NCI-H446 treated with DMSO at 0.1 percent for 48 hours (cell line): ENCODE results near the gene PIH1D1.
"Not testable (repeated sequence)": the region's sequence is repeated elsewhere in the genome, so short reads cannot be mapped to it uniquely, and the experiment has no call there.

Experiments
- DNase-seq: peaks from one replicate; lab custom pipeline; 2025; lab: John Stamatoyannopoulos, UW

PIH1D1 gene

DNA sequence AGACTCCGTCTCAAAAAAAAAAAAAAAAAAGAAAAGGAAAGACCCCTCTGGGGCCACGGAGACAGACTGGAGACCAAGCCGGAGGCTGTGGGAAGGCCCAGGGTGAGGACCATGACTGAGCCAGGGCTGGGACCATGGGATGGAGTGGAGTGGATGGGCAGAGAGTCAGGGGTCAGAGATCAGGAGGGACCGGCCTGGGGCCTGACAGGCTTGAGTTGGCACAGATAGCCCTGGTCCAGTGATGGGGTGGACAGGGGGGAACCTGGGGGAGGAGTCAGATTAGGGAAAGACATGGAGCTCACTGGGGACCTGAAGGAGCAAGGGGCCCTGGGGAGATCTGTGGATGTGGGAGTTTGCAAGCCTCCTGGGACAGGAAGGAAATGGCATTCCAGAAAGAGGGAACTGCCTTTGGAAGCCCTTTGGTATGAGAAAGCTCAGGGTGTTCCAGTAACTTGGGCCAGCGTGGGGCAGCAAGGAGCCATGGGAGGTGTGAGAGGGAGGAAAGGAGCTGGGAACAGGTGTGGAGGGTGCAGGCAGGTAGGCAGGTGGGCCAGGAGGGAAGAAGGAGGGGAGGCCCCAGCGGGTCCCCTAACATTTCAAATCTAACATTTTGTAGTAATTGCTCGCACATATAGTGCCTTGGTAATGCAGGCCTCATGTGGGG, 29.5 kb upstream of the PIH1D1 start:
- no peak for DNase-seq

DNA sequence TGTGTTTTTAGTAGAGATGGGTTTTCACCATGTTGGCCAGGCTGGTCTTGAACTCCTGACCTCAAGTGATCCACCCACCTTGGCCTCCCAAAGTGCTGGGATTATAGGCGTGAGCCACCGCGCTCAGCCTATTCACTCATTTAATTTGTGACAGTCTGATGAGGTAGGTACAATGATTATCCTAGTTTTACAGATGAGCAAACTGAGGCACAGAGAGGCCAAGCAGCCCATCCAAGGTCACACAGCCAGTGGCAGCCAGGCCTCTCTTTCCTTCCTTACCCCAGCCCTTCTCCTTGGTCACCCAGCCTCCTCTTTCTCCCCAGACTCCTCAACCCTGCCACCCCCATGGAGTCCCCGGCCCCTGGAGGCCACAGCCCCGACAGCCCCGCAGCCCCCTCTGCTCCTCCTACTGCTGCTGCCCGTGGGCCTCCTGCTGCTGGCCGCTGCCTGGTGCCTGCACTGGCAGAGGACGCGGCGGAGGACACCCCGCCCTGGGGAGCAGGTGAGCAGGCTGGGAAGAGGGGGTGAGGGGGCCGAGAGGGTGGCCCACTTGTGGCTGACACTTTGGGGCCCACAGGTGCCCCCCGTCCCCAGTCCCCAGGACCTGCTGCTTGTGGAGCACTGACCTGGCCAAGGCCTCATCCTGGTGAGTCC, 28.5 kb upstream of the PIH1D1 start:
- no peak for DNase-seq

DNA sequence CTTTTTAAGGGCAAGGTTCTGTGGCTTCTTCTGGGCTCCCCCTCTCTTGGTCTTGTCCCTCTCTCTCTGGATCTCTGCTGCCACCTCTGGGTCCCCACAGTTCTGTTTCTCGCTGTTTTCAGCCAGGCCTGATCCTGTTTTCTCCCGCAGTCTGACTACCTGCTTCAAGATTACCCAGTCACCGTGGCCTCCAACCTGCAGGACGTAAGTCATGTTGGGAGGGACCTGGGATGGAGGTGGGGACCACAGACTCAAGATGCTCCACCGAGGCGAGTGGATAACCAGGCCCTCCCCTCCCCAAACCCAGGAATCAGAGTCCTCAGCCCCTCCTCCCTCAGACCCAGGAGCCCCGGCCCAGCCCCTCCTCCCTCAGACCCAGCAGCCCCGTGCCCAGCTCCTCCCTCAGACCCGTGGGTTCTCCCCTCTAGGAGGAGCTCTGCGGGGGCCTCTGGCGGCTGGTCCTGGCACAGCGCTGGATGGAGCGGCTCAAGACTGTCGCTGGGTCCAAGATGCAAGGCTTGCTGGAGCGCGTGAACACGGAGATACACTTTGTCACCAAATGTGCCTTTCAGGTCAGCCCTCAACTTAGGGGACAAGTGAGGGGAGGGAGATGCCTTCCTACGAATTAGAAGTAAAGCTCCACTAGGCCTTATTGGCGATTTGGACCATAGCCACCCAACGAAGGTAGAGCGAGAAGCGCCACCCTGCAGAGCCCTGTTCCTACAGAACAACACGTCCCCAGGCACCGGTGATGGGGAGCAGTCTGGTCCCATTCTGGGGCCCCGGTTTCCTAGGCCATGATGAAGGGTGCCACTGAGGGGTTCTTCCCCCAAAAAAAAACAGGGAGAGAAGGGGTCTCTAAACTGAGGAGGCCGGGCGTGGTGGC, 24.6 kb upstream of the PIH1D1 start:
- no peak for DNase-seq

DNA sequence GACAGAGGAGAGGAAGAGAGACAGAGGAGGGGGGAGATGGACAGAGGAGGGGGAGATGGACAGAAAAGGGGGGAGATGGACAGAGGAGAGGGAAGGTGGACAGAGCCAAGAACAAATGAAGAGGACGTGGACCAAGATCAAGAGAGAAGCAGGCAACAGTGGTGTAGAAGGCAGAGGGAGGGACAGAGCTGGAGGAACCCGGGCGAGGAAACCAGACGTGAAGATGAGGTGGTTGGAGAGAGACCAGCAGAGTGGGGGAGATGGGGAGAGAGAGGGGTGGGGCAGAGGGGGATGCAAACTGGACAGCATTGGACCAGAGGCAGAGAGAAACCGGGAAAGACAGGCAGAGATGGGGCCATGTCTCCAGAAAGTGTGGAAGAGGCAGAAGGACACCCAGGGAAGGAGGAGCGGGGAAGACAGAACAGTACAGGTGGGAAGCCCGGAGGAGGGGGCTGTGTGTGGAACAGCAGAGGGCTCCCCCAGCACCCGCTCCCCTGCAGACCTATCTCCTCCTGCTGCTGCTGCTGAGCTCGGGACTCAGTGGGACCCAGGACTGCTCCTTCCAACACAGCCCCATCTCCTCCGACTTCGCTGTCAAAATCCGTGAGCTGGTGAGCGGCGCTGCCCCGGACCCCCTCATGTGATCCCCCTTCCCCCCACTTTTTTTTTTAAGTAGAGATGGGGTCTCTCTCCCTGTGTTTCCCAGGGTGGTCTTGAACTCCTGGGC, 23.7 kb upstream of the PIH1D1 start:
- no peak for DNase-seq

DNA sequence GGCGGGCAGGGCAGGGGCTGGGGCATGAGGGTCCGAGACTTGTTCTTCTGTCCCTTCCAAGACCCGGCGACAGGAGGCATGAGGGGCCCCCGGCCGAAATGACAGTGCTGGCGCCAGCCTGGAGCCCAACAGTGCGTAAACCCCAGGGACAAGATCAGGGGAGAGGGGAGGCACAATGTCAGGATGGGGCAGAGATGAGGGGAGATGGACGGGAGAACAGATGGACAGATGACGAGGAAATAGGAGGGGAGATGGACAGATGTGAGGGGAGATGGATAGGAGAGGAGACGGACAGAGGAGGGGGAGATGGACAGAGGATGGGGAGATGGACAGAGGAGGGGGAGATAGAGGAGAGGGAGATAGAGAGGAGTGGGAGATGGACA, 22.9 kb upstream of the PIH1D1 start:
- no peak for DNase-seq

DNA sequence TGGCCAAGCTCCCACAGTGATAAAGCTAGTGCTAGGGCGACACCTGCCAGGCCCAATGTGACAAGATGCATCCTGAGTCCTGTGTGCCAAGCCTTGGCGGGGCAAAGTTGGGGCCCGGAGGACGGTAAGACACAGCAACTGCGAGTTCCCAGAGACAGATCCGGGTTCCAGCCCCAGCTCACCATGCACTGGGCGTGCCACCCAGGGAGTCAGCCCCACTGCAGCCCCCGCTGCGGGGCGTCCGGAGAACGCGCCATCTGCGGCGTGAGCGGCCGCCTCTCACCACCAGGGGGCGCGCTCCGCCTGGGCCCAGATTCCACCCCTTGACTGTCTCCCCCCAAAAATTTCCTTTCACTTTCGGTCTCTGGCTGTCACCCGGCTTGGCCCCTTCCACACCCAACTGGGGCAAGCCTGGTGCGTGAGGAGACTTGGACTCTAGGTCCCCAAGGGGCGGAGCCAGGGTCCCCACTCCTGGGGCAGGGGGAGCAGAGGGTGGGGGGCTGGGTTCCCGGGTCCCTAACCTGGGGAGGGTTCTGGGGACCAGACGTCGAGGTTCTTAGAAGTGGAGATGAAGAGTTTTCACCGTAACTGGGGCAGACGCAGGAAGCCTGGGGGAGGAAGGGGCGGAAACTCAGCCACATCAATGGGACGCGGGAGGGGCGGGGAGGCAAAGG, 22.4 kb upstream of the PIH1D1 start, which contains the start of gene FLT3LG:
FLT3LG (plus strand) TSS at position 348 of the 674 bp plus-strand sequence. CDS start 425 bp downstream, outside the sequence.
- DNase-seq: no peak

DNA sequence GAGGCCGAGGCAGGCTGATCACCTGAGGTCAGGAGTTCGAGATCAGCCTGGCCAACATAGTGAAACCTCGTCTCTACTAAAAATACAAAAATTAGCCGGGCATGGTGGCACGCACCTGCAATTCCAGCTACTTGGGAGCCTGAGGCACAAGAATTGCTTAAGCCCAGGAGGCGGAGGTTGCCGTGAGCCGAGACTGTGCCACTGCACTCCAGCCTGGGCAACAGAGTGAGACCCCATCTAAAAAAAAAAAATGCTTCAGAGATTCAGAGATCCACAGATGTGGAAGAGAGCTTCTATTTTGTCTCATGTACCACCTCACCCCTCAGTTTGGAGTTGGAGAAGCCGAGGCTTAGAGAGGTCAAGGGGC, 21.9 kb upstream of the PIH1D1 start:
- not testable (repeated sequence) for DNase-seq

DNA sequence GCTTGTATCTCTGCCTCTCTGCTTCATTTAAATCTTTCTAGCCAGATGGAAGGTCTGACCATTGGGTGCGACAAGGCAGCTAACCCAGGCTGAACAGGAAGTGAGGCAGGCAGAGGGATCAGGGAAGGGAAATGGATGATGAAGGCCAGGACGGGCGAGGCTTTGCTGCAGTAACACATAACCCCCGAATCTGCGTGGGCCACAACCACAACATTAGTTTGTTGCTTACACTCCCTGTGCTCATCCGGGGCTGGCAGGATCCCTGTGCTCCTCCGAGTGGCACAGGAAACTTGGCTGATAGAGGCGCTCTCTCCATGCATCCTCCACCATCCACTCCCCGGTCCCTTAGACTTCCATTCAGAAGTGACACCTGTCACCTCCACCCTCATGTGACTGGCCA, 21.3 kb upstream of the PIH1D1 start:
- no peak for DNase-seq

DNA sequence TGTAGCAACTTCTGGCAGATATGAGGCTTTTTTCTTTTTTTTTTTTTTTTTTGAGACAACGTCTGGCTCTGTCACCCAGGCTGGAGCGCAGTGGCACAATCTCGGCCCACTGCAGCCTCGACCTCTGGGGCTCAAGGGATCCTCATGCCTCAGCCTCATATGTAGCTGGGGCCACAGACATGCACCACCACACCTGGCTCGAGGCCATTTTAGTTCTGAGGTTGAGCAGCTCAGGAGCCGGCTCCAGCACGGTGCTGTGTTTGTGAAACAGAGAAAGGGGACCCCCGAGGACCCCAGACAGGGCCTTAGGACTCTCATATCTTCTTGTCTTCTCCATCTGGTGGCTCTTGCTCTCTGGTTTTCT, 19.0 kb upstream of the PIH1D1 start:
- no peak for DNase-seq

DNA sequence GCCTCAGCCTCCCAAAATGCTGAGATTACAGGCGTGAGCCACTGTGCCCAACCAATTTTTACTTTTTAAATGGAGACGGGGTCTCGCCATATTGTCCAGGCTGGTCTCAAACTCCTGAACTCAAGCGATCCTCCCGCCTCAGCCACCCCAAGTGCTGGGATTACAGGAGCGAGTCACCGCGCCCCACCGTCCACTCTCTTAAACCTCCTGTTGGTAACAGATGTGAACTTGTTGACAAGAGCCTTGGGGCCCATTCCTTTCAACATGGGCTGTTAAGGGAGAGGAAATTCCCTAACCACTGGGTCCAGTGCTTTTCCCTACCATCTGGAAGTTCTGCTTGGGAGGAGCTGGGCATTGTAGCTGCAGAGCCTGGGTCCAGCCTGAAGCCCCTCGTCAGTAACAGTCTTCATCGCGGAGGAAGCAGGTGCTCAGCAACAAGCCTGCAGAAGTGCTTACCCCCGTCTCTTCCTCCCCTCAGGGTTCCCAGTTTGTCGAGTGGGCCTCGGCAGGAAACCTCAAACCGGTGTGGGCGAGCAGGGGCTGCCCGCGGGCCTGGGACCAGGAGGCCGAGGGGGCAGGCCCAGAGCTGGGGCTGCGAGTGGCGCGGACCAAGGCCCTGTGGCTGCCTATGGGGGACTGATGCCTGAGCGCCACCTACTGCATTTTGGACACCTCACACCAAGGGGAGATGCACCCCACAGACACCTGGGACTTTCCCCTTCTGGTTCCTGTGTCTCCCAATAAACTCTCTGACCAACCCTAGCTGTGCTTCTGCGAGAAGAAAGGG, 18.4 kb upstream of the PIH1D1 start:
- DNase-seq: no peak

DNA sequence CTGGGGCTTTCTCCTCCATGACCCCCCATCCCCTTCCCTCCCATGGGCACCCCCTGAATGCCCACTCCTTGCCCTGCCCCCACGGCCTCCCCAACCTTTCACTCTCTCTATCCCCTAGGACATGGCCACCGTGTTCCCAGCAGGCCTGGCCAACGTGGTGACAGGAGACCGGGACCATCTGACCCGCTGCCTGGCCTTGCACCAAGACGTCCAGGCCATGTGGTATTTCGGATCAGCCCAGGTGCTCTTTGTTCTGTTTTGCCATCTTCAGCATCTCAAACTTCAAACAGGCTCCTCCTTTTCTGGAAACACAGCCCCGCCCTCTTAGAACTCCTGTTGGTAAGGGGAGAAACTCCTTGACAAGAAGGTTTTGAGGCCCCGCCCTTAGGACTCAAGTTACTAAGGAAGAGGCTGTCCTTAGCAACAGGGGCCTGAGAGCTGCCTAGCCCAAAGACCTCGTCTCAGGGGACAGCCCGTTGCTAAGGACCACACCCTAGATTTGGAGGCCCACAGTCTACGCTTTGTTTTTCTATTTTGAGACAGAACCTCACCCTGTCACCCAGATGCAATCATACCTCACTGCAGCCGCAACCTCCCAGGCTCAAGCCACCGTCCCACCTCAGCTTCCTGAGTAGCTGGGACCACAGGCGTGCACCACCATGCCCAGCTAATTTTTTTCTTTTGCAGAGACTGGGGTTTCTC, 17.3 kb upstream of the PIH1D1 start:
- no peak for DNase-seq

DNA sequence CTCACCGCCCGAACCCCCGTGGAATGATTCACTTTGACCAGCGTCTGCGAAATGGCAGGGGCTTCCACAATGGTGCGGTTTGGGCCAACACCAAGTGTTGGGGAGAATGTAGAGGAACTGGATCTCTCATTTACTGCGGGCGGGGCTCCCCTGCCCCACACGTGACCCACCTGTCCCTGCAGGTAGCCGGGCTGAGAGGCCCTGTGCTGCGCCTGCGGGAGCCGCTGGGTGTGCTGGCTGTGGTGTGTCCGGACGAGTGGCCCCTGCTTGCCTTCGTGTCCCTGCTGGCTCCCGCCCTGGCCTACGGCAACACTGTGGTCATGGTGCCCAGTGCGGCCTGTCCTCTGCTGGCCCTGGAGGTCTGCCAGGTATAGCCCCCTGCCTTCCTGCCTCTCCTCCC, 16.6 kb upstream of the PIH1D1 start:
- no peak for DNase-seq

DNA sequence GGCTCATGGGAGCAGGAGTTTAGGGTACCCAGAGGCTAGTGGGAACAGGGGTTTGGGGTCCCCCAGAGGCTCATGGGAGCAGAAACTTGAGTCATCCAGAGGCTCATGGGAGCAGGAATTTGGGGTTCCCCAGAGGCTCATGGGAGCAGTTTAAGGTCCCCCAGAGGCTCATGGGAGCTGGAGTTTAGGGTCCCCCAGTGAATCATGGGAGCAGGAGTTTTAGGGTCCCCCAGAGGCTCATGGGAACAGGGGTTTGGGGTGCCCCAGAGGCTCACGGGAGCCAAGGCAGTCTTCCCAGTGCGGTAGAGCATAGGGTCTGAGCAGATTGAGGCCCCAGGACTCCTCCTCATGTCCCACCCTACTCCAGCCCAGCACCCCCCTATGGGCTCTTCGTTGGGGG, 13.8 kb upstream of the PIH1D1 start:
- DNase-seq: no peak

DNA sequence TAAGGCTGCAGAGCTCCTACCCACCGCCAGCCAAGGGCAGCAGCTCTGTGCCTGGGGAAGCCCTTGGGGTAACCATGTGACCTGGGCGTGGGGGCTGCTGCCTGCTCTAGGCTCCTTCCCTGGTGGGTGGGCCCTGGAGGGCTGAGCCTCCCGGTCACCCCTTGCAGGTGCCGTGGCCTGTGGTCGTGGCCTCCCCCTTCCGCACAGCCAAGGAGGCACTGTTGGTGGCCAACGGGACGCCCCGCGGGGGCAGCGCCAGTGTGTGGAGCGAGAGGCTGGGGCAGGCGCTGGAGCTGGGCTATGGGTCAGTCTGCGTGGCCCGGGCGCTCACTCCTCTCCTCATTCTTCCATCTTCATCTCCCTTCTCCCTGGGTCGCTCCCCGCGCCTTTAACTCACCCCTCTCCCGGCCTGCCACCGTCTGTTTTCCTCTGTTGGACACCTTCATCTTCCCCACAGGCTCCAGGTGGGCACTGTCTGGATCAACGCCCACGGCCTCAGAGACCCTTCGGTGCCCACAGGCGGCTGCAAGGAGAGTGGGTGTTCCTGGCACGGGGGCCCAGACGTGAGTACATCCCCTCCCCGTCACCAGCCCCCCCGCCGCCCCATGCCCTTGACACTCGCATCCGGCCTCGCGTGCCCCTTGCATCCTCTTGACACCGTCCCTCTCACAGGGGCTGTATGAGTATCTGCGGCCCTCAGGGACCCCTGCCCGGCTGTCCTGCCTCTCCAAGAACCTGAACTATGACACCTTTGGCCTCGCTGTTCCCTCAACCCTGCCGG, 12.5 kb upstream of the PIH1D1 start:
- no peak for DNase-seq

DNA sequence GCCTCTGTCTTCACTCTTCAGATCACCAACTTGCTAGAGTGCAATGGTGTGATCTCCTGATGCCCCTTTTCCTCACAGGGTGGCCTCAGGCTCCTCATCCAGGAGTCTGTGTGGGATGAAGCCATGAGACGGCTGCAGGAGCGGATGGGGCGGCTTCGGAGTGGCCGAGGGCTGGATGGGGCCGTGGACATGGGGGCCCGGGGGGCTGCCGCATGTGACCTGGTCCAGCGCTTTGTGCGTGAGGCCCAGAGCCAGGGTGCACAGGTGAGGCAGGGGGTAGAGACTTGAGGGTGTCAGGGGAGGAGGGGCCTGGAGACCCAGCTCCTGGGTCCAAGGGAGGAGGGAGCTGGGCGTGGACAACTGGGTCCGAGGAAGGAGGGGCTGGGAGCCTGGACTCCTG, 10.9 kb upstream of the PIH1D1 start:
- no peak for DNase-seq

DNA sequence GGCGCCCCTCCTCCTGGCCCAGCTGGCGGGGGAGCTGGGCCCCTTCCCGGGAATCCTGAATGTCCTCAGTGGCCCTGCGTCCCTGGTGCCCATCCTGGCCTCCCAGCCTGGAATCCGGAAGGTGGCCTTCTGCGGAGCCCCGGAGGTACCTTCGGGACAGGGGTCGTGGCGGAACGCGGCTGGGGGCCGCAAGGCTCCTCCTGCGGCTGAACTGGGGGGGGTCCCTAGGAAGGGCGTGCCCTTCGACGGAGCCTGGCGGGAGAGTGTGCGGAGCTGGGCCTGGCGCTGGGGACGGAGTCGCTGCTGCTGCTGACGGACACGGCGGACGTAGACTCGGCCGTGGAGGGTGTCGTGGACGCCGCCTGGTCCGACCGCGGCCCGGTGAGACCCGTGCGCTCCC, 10.0 kb upstream of the PIH1D1 start:
- DNase-seq: no peak

DNA sequence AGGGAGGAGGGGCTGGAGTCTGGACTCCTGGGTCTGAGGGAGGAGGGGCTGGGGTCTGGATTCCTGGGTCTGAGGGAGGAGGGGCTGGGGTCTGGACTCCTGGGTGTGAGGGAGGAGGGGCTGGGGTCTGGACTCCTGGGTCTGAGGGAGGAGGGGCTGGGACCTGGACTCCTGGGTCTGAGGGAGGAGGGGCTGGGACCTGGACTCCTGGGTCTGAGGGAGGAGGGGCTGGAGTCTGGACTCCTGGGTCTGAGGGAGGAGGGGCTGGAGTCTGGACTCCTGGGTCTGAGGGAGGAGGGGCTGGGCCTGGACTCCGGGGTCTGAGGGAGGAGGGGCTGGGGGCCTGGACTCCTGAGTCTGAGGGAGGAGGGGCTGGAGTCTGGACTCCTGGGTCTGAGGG, 9.5 kb upstream of the PIH1D1 start:
- DNase-seq: not testable (repeated sequence)

DNA sequence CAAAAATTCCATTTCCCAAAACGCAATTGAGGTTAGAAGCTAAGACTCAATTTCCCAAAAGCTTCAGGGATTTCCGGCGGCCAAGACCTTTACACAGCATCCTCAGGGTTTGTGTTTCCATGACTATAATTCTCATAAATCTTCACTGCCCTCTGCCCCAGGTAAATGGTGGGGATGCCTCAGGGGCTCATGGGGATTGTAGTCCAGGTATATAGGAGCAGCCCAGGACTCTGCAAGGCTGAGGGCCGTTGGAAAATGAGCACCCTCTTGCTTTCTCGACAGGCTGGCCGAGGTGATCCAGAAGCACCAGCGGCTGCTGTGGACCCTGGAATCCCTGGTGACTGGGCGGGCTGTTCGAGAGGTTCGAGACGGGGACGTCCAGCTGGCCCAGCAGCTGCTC, 7.8 kb upstream of the PIH1D1 start:
- no peak for DNase-seq

DNA sequence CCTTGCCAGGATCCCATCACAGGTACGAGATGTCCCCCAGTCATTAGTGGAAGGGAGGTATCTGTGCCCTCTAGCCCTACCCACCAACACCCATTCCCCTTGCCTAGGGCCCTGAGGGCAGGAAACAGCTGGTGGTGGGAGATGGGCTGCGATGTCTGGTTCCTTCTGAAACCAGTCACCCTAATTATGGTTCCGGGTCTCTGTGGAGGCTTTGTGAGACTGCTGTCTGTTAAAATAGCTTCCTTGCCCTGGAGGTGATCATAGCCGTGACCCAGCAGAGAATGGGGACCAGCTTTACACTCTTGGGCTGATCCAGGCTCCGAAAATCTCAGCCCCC, 6.9 kb upstream of the PIH1D1 start:
- DNase-seq: no peak

DNA sequence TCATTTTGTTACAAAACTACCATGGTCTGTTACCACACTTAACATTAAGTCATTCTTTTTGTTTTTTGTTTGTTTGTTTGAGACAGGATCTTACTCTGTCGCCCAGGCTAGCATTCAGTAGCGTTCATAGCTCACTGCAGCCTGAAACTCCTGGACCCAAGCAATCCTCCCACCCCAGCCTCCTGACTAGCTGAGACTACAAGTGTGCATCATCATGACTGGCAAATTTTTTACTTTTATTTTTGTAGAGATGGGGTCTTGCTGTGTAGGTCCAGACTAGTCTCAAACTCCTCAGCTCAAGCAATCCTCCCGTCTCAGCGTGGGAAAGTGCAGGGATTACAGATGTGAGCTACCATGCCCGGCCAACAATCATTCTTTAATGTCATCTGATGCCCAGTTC, 4.7 kb upstream of the PIH1D1 start:
- no peak for DNase-seq
